Fibroblast of pulmonary artery (primary cell): ENCODE results near the gene CDKL4.

Experiments used
- DNase-seq: peaks from one replicate; pipeline ENCODE4 v3.0.0-alpha.2; 2010; ENCODE audit warnings: low read depth
- H3K4me3 ChIP-seq: replicated peaks from 2 replicates; pipeline ENCODE4 v1.5.1; 2011; ENCODE audit warnings: low read depth, mild to moderate bottlenecking, control low read depth, low read length, moderate library complexity
- TF ChIP-seq, protein P1 (sequence below): IDR thresholded peaks from 2 replicates; pipeline ENCODE4 v1.5.1; 2011; ENCODE audit warnings: mild to moderate bottlenecking, control low read depth, low read length, inconsistent platforms; ENCODE audit errors: missing control alignments

The CDKL4 gene

DNA sequence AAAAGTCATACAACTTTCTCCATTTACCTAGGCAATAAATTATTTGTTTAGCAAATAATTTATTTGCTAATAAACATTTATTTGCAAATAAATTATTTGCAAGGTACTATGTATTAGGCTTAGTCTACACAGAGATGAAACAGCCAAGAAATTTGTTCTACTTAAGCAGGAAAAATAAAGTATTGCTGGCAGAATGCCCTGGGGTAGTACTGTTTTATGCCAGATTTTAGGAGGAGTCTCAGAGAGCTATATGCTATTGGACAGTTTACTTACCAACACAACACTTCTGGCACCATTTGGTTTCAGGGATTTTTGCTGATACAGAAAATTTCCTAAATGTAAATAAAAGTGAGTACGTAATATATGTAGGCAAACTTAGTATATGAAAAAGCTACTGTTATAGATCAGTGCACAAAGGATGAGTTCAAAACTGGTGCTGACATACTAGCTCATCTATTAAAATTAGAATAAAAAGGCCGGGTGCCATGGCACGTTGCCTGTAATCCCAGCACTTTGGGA is 23.2 kb upstream of the CDKL4 start:
- H3K4me3 ChIP-seq = no peak overlapping the region
- peak; percentile 38 for DNase-seq
- TF ChIP-seq, protein P1, sequence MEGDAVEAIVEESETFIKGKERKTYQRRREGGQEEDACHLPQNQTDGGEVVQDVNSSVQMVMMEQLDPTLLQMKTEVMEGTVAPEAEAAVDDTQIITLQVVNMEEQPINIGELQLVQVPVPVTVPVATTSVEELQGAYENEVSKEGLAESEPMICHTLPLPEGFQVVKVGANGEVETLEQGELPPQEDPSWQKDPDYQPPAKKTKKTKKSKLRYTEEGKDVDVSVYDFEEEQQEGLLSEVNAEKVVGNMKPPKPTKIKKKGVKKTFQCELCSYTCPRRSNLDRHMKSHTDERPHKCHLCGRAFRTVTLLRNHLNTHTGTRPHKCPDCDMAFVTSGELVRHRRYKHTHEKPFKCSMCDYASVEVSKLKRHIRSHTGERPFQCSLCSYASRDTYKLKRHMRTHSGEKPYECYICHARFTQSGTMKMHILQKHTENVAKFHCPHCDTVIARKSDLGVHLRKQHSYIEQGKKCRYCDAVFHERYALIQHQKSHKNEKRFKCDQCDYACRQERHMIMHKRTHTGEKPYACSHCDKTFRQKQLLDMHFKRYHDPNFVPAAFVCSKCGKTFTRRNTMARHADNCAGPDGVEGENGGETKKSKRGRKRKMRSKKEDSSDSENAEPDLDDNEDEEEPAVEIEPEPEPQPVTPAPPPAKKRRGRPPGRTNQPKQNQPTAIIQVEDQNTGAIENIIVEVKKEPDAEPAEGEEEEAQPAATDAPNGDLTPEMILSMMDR = no peak

DNA sequence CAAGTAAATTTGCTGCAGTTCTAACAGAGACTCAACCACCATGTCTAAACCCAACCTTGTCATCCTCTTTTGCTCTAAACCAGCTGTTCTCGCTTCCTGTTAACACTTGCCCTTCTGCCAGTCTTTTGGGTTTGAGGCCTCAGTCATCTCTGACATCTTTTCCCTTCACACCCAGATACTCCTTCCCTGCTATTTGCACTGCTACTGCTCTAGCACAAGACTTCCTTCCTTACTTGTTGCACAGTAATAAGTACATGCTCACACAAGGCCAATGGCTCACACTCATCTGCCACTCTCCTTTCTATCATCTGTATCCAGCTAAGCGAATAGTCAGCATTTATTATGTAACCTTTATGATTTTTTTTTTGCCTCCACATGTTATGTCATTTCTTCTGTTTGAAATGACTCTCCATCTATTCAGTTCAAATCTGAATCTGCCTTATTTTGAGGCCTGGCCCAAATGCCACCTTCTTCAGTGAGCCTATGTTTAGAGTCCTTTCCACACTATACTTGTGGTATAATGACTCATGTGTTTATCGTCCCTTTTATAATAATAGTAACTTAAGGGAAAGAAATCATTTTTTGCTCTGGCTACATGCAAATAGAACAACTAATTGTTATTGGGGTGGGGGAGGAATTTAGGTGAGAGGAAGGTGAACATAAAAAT is 22.5 kb upstream of the CDKL4 start:
- TF ChIP-seq, protein P1 = no peak
- no peak overlapping the region for H3K4me3 ChIP-seq
- peak; percentile 6 for DNase-seq

DNA sequence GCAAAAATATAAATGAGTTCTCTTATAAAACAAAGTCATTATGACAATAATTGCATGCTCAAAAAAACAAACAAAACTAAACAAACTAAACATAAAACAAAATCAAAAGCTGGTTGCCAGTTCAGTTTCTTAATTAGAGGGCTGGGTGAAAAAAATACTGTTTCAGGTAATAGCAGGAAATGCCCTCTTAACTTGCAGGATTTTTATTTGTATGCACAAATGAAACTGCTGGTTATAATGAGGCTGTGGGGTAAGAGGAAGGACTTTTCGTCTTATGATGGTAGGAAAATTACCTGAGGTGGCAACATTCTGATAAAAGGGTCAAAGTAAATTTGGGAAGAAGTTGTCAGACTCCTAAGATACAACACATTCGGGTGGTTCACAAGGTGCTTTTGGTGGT is 21.5 kb upstream of the CDKL4 start:
- H3K4me3 ChIP-seq = no peak overlapping the region
- no peak for DNase-seq
- TF ChIP-seq, protein P1 = no peak

DNA sequence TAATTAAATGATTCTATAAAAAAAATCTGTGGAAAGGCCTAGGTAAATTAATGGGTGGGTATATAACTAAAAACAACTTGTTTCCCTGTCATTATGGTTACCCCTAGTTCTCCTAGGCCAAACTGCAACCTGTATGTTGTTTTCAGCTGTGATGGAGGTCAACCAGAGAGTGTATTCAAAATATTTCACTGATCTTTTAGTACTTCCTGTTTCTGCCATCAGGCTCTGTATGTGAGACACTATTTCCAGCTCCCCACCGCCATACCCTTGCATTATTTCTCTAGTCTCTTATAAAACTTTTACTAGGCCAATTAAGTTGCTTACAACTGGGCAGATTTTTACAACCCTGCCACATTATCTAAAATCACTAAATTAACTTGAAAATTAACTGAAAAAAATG is 21.0 kb upstream of the CDKL4 start:
- no peak overlapping the region for H3K4me3 ChIP-seq
- TF ChIP-seq, protein P1 = no peak
- DNase-seq = no peak

DNA sequence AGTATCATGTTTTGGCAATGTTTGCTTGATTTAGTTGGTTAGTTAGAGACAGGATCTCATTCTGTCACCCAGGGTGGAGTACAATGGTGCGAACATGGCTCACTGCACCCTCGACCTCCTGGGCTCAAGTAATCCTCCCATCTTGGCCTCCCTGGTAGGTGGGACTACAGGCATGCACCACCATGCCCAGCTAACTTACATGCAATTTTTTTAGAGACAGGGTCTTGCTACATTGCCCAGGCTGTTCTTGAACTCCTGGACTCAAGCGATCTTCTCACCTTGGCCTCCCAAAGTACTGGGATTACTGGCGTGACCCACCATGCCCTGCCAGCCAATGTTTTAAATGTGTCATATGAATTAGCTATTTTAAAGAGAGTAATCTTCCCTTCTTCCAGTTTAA is 16.3 kb upstream of the CDKL4 start:
- no peak for DNase-seq
- TF ChIP-seq, protein P1 = no peak
- no peak overlapping the region for H3K4me3 ChIP-seq

DNA sequence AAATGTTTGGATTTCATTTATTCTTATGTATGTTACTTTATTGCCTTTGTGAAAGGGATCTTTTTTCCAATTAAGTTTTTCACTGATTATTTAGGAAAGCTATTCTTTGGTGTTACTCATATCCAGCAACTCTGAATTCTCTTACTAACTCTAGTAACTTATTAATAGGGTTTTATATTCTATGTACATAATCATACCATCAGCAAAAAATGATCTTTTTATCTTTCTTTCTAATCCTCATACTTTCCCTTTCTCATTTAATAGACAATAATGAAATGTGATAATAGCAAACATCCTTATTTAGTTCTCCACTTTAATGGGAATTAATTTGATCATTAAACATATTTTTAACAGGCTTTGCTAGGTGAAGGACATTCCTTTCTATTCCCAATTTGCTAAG is 12.3 kb upstream of the CDKL4 start:
- no peak for DNase-seq
- TF ChIP-seq, protein P1 = no peak
- H3K4me3 ChIP-seq = no peak overlapping the region
